HepG2 (cell line): ENCODE results near the gene RIT2.

Source experiments
- GPBP1L1 ChIP-seq: sonication (generic); formaldehyde crosslinking; IDR thresholded peaks from 2 replicates; pipeline ENCODE4 v1.5.0; 2020; ENCODE audit warnings: mild to moderate bottlenecking, missing genetic modification reagents
- GPN1 ChIP-seq: sonication (generic); formaldehyde crosslinking; IDR thresholded peaks from 2 replicates; pipeline ENCODE4 v1.5.1; 2020; ENCODE audit warnings: missing genetic modification reagents, borderline replicate concordance
- TF ChIP-seq, protein P1 (sequence below): sonication (generic); formaldehyde crosslinking; IDR thresholded peaks from 2 replicates; pipeline ENCODE4 v1.5.0; 2020; ENCODE audit warnings: mild to moderate bottlenecking, missing genetic modification reagents, moderate library complexity

GRCh38 chr18:42954887-42955286, 160.6 kb downstream of the RIT2 start:
- TF ChIP-seq GPN1 (CRISPR knock-in tag) (no peak), GPBP1L1 (CRISPR knock-in tag) (no peak)
- TF ChIP-seq, protein P1, sequence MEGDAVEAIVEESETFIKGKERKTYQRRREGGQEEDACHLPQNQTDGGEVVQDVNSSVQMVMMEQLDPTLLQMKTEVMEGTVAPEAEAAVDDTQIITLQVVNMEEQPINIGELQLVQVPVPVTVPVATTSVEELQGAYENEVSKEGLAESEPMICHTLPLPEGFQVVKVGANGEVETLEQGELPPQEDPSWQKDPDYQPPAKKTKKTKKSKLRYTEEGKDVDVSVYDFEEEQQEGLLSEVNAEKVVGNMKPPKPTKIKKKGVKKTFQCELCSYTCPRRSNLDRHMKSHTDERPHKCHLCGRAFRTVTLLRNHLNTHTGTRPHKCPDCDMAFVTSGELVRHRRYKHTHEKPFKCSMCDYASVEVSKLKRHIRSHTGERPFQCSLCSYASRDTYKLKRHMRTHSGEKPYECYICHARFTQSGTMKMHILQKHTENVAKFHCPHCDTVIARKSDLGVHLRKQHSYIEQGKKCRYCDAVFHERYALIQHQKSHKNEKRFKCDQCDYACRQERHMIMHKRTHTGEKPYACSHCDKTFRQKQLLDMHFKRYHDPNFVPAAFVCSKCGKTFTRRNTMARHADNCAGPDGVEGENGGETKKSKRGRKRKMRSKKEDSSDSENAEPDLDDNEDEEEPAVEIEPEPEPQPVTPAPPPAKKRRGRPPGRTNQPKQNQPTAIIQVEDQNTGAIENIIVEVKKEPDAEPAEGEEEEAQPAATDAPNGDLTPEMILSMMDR, result no peak
